NCI-H2171 treated with DMSO at 0.1 percent for 48 hours (cell line): Measurements from ENCODE around the gene CES3.
A peak's percentile ranks its signal among the peaks of the same experiment; 100 is the strongest.
"Not testable (repeated sequence)": the region's sequence is repeated elsewhere in the genome, so short reads cannot be mapped to it uniquely, and the experiment has no call there.

Source experiments
- DNase-seq: peaks from one replicate; lab custom pipeline; 2025; lab: John Stamatoyannopoulos, UW

The CES3 gene

DNA sequence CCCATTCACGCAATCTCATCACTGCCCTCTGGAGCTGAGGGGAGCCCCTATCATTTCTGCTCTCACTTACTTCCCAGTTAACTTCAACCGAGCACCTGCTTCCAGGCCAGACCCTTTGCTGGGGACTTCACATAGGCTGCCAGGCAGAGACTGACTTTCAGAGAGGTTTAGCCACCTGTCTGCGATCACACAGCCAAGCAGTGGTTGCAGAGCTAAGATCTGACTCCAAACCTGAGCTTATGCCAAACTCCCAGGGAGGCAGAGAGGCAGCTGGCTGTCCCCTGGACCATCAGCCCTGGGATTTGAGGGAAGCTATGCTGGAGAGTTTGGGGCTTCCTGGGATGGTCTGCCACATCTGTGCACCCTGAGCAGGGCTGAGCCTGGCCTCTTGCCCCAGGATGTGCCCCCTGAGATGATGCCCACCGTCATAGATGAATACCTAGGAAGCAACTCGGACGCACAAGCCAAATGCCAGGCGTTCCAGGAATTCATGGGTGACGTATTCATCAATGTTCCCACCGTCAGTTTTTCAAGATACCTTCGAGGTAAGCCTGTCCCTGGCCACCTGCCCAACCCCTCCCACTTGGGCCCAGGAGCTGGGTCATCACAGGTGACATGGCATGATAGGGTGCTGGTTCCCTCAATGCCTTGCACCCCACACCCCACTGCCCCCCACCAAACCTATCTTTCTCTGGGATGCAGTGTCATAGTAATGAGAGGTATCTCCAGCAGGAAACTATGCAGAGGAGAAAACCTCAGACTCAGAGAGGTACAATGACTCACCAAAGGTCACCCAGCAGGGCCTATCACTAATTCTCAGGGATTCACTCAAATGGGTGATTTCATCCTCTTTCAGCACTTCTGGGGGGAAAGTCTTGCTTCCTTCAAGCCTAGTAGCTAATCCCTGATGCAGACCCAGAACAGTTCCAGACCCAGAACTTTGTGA lies 10.0 kb downstream of the CES3 start:
- DNase-seq: no peak

- DNase-seq: no peak
These were observed 11.9 kb downstream of the CES3 start for GRCh38 chr16:66972983-66973382.

DNA sequence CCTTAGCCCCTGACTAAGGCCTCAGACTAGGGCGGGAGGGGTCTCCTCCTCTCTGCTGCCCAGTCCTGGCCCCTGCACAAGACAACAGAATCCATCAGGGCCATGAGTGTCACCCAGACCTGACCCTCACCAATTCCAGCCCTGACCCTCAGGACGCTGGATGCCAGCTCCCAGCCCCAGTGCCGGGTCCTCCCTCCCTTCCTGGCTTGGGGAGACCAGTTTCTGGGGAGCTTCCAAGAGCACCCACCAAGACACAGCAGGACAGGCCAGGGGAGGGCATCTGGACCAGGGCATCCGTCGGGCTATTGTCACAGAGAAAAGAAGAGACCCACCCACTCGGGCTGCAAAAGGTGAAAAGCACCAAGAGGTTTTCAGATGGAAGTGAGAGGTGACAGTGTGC lies 12.7 kb downstream of the CES3 start:
- no peak for DNase-seq

GRCh38 chr16:66974156-66974931 lies 13.3 kb downstream of the CES3 start:
- not testable (repeated sequence) for DNase-seq

DNA sequence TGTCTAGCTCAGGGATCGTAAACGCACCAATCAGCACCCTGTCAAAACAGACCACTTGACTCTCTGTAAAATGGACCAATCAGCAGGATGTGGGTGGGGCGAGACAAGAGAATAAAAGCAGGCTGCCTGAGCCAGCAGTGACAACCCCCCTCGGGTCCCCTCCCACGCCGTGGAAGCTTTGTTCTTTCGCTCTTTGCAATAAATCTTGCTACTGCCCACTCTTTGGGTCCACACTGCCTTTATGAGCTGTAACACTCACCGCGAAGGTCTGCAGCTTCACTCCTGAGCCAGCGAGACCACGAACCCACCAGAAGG lies 13.8 kb downstream of the CES3 start:
- DNase-seq: not testable (repeated sequence)

DNA sequence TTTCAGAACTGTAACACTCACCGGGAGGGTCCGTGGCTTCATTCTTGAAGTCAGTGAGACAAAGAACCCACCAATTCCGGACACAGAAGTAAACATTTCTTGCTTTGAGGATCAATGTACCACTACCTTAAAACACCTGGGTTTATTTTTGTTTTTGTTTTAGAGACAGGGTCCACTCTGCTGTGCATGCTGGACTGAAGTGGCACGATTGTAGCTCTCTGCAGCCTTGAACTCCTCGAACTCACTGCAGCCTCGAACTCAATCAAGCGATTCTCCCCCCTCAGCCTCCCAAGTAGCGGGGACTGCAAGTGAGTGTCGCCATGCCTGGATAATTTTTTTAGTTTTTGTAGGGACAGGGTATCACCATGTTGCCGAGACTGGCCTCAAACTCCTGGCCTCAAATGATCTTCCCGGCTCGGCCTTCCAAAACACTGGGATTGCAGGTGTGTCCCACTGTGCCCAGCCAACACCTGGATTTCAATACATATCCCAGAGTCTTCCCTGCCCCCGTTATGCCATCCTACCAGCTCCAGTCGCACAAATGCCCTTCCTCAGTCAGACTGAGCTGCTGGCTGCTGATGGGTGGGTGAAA lies 14.3 kb downstream of the CES3 start:
- no peak for DNase-seq

DNA sequence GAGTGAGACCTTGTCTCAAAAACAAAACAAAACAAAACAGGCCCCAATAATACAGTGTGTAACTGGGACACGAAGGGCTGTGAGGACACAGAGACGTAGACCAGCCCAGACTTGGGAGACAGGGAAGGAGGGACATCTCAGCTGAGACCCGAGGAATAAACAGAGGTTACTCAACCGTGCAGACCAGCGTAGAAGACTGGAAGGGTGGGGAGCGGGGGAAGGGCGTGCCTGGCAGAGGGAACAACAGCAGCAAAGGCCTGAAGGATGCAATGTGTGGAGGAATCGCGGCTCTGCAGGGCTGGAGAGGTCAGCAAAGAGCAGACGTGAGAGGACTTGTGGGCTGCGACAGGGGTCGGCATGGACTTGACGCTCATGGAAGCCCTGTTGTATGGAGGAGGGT lies 15.7 kb downstream of the CES3 start:
- DNase-seq: no peak

- DNase-seq: peak; percentile 88
These were observed 16.5 kb downstream of the CES3 start for GRCh38 chr16:66977341-66978113.

DNA sequence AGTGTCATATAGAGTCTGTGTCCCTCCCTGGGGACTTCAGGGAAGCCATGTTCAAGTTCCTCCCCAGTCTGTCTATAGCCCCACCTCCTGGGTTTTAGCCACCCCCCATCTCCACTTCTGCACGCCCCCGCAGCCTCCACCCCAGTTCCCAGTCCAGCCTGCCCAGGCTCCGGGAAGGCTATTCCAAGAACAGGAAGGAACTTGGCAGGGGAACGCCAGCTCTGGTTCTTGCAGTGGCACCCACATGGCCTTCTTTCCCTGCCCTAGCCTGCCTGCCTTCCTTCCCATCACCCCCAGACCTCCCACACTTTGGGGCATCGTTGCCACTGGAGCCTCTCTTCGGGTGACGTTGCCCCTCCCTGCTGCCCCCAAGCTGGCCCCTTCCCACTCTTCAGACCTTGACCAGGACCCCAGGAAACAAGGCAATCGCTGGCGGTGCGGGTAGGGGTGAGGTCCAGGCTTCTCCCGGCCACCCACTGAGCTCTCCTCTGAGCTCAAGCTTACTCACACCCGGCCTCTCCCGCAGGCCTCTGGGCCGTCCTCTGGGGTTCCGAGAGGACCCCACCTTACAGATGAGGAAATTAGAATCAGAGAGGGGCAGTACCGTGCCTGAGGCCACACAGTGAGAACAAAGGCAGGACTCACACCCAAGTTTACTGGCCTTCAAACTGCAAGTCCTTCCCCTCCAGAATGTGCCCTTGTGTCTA lies 18.1 kb downstream of the CES3 start:
- no peak for DNase-seq

GRCh38 chr16:66983033-66983432 lies 22.0 kb downstream of the CES3 start:
- DNase-seq: no peak

DNA sequence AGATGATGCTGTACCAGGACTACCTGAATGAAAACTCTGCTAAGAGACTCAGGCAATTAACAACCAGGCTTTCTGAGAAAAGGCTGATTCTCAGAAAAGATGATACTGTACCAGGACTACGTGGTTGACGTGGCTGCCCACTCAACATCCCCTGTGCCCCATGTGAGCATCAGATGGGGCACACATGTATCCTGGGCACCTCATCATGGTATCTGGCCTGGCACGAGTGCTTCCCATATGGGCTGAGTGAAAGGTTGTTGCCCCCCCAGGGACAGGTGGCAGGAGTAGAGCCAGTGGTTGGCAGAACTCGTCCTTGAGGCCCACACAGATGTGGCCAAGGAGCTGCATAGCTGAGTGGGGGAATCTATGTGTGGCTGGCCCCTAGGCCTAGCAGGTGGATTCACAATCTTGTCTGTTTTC lies 23.8 kb downstream of the CES3 start:
- no peak for DNase-seq

GRCh38 chr16:66986559-66986958 lies 25.5 kb downstream of the CES3 start:
- DNase-seq: no peak

DNA sequence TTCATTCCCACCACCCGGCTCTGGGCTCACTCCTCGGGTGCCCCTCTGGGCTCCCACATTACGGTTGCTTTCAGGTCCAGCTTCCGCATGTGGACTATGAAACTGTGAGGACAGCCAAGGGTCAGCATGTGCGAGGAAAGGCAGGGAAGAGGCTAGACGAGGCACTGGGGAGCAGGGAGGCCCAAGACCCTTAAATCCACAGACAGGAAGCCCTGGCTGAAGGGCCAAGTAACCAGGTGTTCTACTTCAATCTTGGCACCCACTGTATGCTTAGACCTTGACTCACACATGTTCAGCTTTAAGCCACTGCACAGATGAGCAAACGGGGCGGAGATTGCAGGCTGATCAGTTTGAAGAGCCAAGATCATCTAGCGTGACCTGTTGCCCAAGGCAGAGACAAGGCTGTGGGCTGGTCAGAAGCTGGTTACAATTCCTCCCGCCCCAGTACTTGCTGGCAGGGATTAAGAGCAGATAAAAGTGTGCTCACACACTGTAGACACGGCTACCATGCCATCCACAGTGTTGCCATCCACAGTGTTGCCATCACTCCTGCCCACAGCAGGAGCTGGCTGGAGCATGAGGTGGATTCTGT lies 27.2 kb downstream of the CES3 start, which contains the start of gene CES4A:
Gene CES4A (plus strand): TSS at position 393 of the 592 bp plus-strand sequence. CDS start 184 bp downstream, at position 577.
- no peak for DNase-seq

GRCh38 chr16:66991545-66992077 lies 30.5 kb downstream of the CES3 start:
- no peak for DNase-seq

GRCh38 chr16:66993558-66993957 lies 32.5 kb downstream of the CES3 start:
- DNase-seq: not testable (repeated sequence)

GRCh38 chr16:66996324-66996982 lies 35.4 kb downstream of the CES3 start:
- DNase-seq: no peak

GRCh38 chr16:66996983-66997358 lies 35.9 kb downstream of the CES3 start:
- no peak for DNase-seq

DNA sequence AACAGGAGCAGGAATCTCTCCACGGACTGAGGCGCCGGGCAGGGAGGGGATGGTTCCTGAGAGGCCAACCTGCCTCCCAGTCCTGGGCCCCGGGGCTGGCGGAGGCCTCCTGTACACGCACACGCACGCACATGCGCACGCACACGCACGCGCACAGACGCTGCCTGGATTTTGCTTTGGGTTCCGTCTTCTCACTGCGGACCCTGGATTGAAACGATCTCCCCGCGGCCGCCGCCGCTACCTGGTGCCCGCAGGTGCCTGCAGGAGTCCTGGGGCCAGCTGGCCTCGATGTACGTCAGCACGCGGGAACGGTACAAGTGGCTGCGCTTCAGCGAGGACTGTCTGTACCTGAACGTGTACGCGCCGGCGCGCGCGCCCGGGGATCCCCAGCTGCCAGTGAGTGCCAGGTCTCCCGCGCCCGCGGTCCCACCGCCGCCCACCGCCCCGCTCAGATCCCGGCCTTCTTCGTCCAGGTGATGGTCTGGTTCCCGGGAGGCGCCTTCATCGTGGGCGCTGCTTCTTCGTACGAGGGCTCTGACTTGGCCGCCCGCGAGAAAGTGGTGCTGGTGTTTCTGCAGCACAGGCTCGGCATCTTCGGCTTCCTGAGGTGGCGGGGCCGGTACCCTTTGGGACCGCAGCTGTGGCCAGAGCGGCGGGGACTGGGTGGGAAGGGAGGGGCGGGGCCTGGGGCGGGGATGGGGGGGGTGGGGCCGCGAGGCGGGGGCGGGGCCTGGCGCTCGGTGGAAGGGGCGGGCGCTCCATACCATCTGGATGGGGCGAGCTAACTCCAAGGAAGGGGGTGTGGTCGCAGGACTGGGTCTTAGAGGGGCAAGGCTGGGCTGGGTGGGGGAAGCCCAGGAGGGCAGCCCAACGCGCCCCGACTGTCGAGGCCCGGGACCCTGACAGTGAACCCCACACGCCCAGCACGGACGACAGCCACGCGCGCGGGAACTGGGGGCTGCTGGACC lies 39.6 kb downstream of the CES3 start:
- peak; percentile 73 for DNase-seq

GRCh38 chr16:67001726-67002125 lies 40.7 kb downstream of the CES3 start:
- DNase-seq: no peak
